Measurements from ENCODE around the gene NUDT2. TPM values are rescaled to one million over a fixed set of nuclear protein-coding genes. Genes with fewer than 3 reads are reported as not detected.
"Not testable (repeated sequence)": the region's sequence is repeated elsewhere in the genome, so short reads cannot be mapped to it uniquely, and the experiment has no call there.

NUDT2 gene
- total RNA-seq, 1 experiment from 2014 or later = 34.6 TPM

- TF ChIP-seq CTCF (conservative IDR thresholded peaks at IDR 0.05; ENCODE audit: low read depth, low read length) (no peak), EZH2 (IDR thresholded peaks at IDR 0.05; ENCODE audit: low read length, unreplicated experiment) (no peak), EZH2phosphoT487 (IDR thresholded peaks at IDR 0.05; ENCODE audit: borderline replicate concordance, low read length) (no peak)
- no peak overlapping the region for H3K9ac ChIP-seq (ENCODE audit: low read length)
- intact Hi-C loops (cut with micrococcal nuclease) = no loop called here
- ChIA-PET POLR2A (ENCODE audit: unreplicated experiment) (no interaction called here), CTCF (no interaction called here)
- DNase-seq (no peak), ATAC-seq (no peak)
- H3K9me2 ChIP-seq (replicated peaks; ENCODE audit: low read length) = no peaks in the 10 kb centered on the region
- no peak overlapping the region for H3K4me3 ChIP-seq (ENCODE audit: low read length)
- H3K36me3 ChIP-seq (ENCODE audit: low read depth, low read length) = no peaks in the 10 kb centered on the region
- H3K27ac ChIP-seq (ENCODE audit: low read length) = no peak overlapping the region
- H3F3A ChIP-seq (ENCODE audit: low read length, unreplicated experiment) = no peaks in the 10 kb centered on the region
- H3K79me2 ChIP-seq (ENCODE audit: low read length) = no peaks in the 10 kb centered on the region
- no peak overlapping the region for H2AFZ ChIP-seq (ENCODE audit: low read length)
- no peaks in the 10 kb centered on the region for H3K9me3 ChIP-seq (ENCODE audit: low read length)
- no TSS peak for BruUV-seq (replicated peaks)
- H3K4me2 ChIP-seq (ENCODE audit: low read length) = no peak overlapping the region
- no peaks in the 10 kb centered on the region for H3K4me1 ChIP-seq (ENCODE audit: insufficient read depth, low read length)
- no peaks in the 10 kb centered on the region for H4K20me1 ChIP-seq (ENCODE audit: low read length)
- H3K27me3 ChIP-seq (ENCODE audit: low read length) = no peaks in the 10 kb centered on the region
These were observed 34.4 kb downstream of the NUDT2 start for GRCh38 chr9:34363619-34364351.

GRCh38 chr9:34365282-34365681, 35.9 kb downstream of the NUDT2 start:
- ChIA-PET CTCF (no interaction called here), POLR2A (ENCODE audit: unreplicated experiment) (no interaction called here)
- Histone ChIP-seq H3F3A (ENCODE audit: low read length, unreplicated experiment) (no peaks in the 10 kb centered on the region), H4K20me1 (ENCODE audit: low read length) (no peaks in the 10 kb centered on the region), H3K9me2 (replicated peaks; ENCODE audit: low read length) (no peaks in the 10 kb centered on the region), H3K27ac (ENCODE audit: low read length) (no peak overlapping the region), H3K36me3 (ENCODE audit: low read depth, low read length) (no peaks in the 10 kb centered on the region), H3K4me1 (ENCODE audit: insufficient read depth, low read length) (no peaks in the 10 kb centered on the region), H3K4me3 (ENCODE audit: low read length) (no peak overlapping the region), H3K27me3 (ENCODE audit: low read length) (no peaks in the 10 kb centered on the region), H3K79me2 (ENCODE audit: low read length) (no peaks in the 10 kb centered on the region), H3K4me2 (ENCODE audit: low read length) (no peak overlapping the region), H3K9me3 (ENCODE audit: low read length) (no peaks in the 10 kb centered on the region), H3K9ac (ENCODE audit: low read length) (no peak overlapping the region), H2AFZ (ENCODE audit: low read length) (no peak overlapping the region)
- ATAC-seq = no peak
- BruUV-seq (replicated peaks) = no TSS peak
- intact Hi-C loops (cut with micrococcal nuclease) = no loop called here
- TF ChIP-seq CTCF (conservative IDR thresholded peaks at IDR 0.05; ENCODE audit: low read depth, low read length) (no peak), EZH2phosphoT487 (IDR thresholded peaks at IDR 0.05; ENCODE audit: borderline replicate concordance, low read length) (no peak), EZH2 (IDR thresholded peaks at IDR 0.05; ENCODE audit: low read length, unreplicated experiment) (no peak)
- no peak for DNase-seq

- CTCF ChIA-PET = no interaction called here
- no TSS peak for BruUV-seq (replicated peaks)
- no peaks in the 10 kb centered on the region for H3K9me3 ChIP-seq (ENCODE audit: low read length)
- intact Hi-C loops (cut with micrococcal nuclease) = no loop called here
- POLR2A ChIA-PET (ENCODE audit: unreplicated experiment) = no interaction called here
- no peaks in the 10 kb centered on the region for H3K36me3 ChIP-seq (ENCODE audit: low read depth, low read length)
- DNase-seq (no peak), ATAC-seq (no peak)
- H2AFZ ChIP-seq (ENCODE audit: low read length) = no peak overlapping the region
- H3K9ac ChIP-seq (ENCODE audit: low read length) = no peak overlapping the region
- no peaks in the 10 kb centered on the region for H4K20me1 ChIP-seq (ENCODE audit: low read length)
- no peak overlapping the region for H3K4me3 ChIP-seq (ENCODE audit: low read length)
- no peaks in the 10 kb centered on the region for H3K79me2 ChIP-seq (ENCODE audit: low read length)
- no peak overlapping the region for H3K27ac ChIP-seq (ENCODE audit: low read length)
- H3K4me1 ChIP-seq (ENCODE audit: insufficient read depth, low read length) = no peaks in the 10 kb centered on the region
- H3K27me3 ChIP-seq (ENCODE audit: low read length) = no peaks in the 10 kb centered on the region
- no peaks in the 10 kb centered on the region for H3F3A ChIP-seq (ENCODE audit: low read length, unreplicated experiment)
- no peaks in the 10 kb centered on the region for H3K9me2 ChIP-seq (replicated peaks; ENCODE audit: low read length)
- no peak overlapping the region for H3K4me2 ChIP-seq (ENCODE audit: low read length)
- no peak for TF ChIP-seq EZH2phosphoT487 (IDR thresholded peaks at IDR 0.05; ENCODE audit: borderline replicate concordance, low read length)
- no peak for TF ChIP-seq EZH2 (IDR thresholded peaks at IDR 0.05; ENCODE audit: low read length, unreplicated experiment)
- TF ChIP-seq CTCF (conservative IDR thresholded peaks at IDR 0.05; ENCODE audit: low read depth, low read length) = no peak
These were observed 37.0 kb downstream of the NUDT2 start for GRCh38 chr9:34366365-34366764.

- ATAC-seq; H3K4me1 ChIP-seq (ENCODE audit: insufficient read depth, low read length); intact Hi-C loops (cut with micrococcal nuclease); BruUV-seq (replicated peaks); CTCF ChIA-PET; H3K36me3 ChIP-seq (ENCODE audit: low read depth, low read length); H3K4me3 ChIP-seq (ENCODE audit: low read length); H4K20me1 ChIP-seq (ENCODE audit: low read length); POLR2A ChIA-PET (ENCODE audit: unreplicated experiment); H2AFZ ChIP-seq (ENCODE audit: low read length); DNase-seq; H3K27me3 ChIP-seq (ENCODE audit: low read length); H3K9ac ChIP-seq (ENCODE audit: low read length); H3K9me3 ChIP-seq (ENCODE audit: low read length); H3K79me2 ChIP-seq (ENCODE audit: low read length); H3K9me2 ChIP-seq (replicated peaks; ENCODE audit: low read length); H3K27ac ChIP-seq (ENCODE audit: low read length); H3F3A ChIP-seq (ENCODE audit: low read length, unreplicated experiment); H3K4me2 ChIP-seq (ENCODE audit: low read length): not testable (repeated sequence)
These were observed 38.5 kb downstream of the NUDT2 start for GRCh38 chr9:34367751-34368410.
